Measurements from ENCODE around the gene RBM20.
"Not testable (repeated sequence)": the region's sequence is repeated elsewhere in the genome, so short reads cannot be mapped to it uniquely, and the experiment has no call there.

RBM20 gene

GRCh38 chr10:110649347-110650264 is 5.5 kb downstream of the RBM20 start:
- no peak for DNase-seq

GRCh38 chr10:110650265-110650668 is 6.1 kb downstream of the RBM20 start:
- DNase-seq = no peak

- no peak for DNase-seq
Measured at GRCh38 chr10:110651044-110651958, 7.2 kb downstream of the RBM20 start.

GRCh38 chr10:110652475-110653118 is 8.5 kb downstream of the RBM20 start:
- no peak for DNase-seq

DNA sequence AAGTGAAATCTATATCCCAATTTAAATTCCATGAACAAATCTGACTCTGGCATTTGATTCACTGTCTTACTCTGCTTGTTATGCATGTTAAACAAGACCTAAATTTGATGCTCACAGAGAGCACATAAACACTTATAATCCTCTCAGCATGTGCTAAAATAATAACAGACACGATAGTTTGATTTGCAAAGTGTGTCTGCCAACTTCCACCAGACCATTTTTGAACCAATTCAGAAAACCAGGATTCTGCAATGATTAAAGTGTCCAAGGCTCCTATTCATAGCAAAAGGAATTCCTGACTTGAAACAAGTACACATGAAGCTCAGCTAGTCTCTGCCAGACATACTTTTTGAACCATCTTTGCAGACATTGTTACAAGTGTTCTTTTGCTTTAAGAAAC is 11.2 kb downstream of the RBM20 start:
- DNase-seq = no peak

GRCh38 chr10:110656612-110657011 is 12.5 kb downstream of the RBM20 start:
- DNase-seq = no peak

DNA sequence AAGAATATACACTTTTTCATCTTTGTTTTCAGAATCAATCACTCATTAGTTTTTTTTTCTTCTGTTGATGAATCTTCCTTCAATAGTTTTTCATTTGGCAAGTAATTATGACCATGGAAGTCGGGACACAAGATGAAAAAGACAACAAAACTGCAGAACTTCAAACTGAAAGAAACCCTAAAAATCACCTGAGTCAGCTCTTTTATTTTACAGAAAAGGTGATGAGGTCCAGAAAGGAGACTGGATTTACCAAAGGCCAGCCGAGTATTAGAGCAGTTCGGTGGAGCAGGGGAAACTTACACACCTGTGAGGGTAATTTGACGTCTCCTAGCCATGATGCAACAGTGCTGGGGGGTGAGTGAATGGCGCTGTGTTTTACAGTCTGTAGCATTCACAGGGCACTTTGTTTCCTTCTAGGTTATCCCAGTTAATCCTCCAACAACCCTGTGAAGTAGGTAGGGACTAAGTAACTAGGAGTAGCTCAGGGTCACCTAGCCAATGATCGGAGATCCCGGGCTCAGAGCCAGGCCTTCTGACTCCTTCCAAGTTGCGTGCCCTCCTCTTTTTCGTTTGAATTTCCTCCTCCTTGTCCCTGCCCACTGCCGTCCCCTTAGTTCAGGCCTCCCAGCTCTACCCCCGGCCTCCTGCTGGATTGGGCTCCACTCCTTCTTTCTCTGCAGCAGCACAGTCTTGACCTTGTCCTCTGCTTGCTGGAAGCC is 14.0 kb downstream of the RBM20 start:
- DNase-seq = no peak

DNA sequence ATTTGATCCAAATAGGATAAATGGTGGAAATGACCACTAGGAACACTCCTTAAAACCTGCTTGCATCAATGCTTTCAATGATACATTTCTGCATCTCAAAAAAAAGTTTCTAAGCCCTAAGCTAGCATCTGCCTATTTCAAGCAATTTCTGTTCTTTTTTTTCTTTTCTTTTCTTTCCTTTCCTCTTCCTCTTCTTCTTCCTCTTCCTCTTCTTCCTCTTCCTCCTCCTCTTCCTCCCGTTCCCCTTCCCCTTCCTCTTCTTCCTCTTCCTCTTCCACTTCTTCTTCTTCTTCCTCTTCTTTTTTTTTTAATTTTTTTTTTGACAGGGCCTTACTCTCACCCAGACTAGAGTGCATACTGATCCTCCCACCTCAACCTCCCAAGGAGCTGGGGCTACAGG is 15.4 kb downstream of the RBM20 start:
- DNase-seq = no peak

DNA sequence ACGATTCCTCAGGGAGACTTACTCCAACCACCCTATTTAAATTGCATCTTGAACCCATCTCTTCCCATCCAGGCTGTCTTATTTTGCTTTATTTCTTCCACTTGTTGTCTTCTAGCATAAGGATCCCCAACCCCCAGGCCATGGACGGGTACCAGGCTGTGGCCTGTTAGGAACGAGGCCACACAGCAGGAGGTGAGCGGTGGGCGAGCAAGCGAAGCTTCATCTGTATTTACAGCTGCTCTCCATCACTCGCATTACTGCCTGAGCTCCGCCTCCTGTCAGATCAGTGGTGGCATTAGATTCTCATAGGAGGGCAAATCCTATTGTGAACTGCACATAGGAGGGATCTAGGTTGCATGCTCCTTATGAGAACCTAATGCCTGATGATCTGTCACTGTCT is 16.2 kb downstream of the RBM20 start:
- not testable (repeated sequence) for DNase-seq

- no peak for DNase-seq
Measured at GRCh38 chr10:110661292-110661691, 17.2 kb downstream of the RBM20 start.

DNA sequence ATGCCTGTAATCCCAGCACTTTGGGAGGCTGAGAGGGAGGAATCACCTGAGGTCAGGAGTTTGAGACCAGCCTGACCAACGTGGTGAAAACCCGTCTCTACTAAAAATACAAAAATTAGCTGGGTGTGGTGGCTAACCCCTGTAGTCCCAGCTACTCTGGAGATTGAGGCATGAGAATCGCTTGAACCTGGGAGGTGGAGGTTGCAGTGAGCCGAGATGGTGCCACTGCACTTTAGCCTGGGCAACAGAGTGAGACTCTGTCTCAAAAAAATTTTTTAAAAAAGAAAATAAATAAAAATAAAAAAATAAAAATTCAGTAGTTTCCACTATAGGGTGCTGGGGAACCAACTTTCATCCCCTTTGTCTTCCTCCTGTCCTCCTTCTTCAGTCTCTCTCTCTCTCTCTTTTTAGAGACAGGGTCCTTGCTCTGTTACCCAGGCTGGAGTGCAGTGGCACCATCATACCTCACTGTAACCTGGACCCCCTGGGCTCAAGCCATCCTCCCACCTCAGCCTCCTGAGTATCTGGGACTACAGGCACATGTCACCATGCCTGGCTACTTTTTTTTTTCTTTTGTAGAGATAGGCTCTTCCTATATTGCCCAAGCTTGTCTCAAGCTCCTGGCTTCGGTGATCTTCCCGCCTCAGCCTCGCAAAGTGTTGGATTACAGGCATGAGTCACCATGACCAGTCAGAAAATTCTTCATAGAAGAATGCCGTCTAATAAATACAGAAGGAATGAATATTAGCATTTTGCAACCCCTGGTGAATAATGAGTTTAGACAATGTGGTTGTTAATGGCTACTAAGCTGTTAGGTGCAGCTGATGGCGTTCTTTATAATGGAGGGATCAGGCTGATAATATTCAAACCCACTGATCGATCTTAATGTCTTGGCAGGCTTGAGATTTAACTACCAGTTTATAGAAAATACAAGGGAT is 20.6 kb downstream of the RBM20 start:
- no peak for DNase-seq

GRCh38 chr10:110666259-110666658 is 22.1 kb downstream of the RBM20 start:
- not testable (repeated sequence) for DNase-seq

DNA sequence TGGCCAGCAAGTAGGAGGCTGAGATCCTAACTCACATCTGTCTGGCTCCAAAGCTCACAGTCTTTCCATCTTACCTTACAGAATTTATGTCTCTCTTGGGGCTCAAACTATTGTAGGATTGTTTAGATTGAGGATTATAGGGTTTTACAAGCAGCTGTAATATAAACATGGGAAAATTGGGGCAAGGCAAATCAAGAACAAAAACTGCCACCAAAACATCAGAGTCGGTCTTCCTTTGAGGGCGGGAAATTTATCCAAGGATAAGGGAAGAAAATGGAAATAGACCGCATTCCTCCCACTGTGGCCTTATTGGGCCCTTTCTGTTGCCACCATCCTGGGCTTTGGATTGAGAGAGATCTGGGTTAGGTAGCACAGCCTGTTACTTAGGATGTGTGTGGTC is 22.5 kb downstream of the RBM20 start:
- DNase-seq = no peak

DNA sequence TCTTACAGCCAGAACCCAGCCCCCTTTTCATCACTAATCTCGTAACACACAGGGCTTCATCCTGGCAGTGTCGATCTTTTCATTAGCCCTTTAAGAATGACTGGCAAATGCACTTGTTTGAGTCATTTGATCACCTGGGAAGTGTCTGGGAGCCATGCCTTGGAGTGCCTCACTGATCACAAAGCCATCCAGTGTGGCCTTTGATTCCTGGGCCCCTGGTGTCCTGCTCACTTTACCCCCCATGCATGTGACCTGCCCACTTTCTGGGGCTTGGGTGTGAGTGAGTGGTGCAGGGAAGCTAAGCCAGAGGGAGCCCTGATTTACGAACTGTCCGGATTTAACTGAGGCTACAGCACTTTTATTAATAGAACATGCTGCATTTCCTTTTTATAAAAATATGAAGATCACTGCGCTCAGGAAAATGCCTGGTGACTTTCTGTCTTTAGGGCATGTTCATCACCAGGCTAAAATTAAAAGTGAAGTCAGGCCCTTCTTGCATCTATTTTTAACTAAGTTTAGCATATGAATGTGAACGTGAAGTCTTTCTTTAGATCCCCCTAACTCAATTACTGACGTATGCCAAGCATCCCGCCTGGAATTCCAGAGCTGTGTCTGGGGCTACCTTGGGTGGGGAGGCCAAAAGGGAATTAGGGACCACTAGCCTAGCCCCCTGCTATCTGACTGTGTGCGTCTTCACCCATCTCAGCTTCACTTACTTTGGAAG is 23.6 kb downstream of the RBM20 start:
- no peak for DNase-seq

GRCh38 chr10:110668443-110668842 is 24.3 kb downstream of the RBM20 start:
- no peak for DNase-seq

GRCh38 chr10:110670335-110670734 is 26.2 kb downstream of the RBM20 start:
- no peak for DNase-seq

DNA sequence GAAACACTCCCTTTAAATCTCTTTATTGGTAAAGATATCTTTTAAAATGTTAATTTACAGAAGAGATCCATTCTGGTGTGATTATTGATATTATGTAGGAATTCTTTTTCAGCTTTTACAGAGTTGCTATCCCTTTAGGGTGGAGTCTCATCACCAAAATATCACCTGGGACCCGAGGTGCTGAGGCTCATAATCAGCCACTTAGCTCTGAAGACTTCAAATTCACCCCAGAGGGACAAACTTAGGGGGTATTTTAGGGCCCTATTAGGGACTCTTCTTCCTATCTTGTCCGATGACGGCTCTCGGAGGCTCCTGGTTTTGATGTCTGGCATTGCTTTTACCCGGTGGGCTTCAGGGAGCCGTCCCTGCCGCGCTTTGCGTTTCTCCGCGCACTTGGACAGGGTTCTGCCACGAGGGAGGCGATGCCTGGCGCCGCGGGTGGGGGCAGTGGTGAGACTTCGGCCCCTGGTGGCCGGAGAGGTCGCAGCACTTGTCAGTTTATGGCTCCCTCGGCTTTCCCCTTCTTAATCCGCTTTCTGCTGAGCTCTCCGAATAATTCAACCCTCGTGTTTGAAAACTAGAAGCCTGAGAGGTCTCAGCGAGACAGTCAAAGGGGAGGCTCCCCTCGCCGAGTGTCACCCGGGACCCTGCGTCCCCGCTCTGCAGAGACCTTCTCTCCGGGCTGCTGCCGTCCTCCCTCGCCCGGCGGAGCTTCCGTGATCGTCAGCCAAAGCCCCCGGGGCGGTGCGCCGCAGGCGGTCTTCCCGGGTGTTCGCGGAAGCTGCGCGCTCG is 27.8 kb downstream of the RBM20 start:
- peak; percentile 27 for DNase-seq

GRCh38 chr10:110672580-110672919 is 28.4 kb downstream of the RBM20 start:
- DNase-seq = no peak

- no peak for DNase-seq
Measured at GRCh38 chr10:110676016-110676415, 31.9 kb downstream of the RBM20 start.
